GM21367 (cell line): ENCODE measurements around the gene WDR93.

Experiments used
- ATAC-seq: cut with Tn5 transposase; IDR thresholded peaks from one replicate; pipeline ENCODE4 v1.9.1; 2021; ENCODE audit not compliant: unreplicated experiment

Gene WDR93

GRCh38 chr15:89690276-89691218 lies at the start of gene WDR93, which contains the start of gene PEX11A:
Gene WDR93 (plus strand): TSS chr15:89690811. CDS start chr15:89701747, 10,936 bp downstream.
Gene PEX11A (minus strand): TSS chr15:89690754. CDS start chr15:89690632, 122 bp downstream.
- ATAC-seq: peak; percentile 82

GRCh38 chr15:89641053-89641452 lies 49.6 kb upstream of the WDR93 start:
- ATAC-seq: no peak

GRCh38 chr15:89642106-89642505 lies 48.5 kb upstream of the WDR93 start:
- ATAC-seq: no peak

DNA sequence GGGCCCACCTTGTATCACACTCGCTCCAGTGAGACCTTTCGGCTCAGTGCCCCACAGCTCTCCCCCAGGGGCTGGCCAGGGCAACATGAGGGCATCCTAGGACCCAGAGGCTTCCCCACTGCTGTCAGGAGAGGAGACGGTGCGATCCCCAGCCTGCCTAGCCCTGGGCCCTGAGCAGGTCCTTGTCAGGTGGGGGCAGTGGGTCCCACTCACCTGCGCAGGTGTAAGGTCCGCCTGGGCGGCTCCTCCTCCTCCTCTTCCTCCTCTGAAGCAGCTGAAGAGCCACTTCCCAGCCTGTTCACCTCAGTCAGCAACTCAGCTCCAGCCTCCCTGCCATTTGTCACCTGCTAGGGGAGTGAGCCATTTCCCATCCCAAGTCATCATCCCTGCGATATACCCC lies 44.9 kb upstream of the WDR93 start:
- no peak for ATAC-seq

DNA sequence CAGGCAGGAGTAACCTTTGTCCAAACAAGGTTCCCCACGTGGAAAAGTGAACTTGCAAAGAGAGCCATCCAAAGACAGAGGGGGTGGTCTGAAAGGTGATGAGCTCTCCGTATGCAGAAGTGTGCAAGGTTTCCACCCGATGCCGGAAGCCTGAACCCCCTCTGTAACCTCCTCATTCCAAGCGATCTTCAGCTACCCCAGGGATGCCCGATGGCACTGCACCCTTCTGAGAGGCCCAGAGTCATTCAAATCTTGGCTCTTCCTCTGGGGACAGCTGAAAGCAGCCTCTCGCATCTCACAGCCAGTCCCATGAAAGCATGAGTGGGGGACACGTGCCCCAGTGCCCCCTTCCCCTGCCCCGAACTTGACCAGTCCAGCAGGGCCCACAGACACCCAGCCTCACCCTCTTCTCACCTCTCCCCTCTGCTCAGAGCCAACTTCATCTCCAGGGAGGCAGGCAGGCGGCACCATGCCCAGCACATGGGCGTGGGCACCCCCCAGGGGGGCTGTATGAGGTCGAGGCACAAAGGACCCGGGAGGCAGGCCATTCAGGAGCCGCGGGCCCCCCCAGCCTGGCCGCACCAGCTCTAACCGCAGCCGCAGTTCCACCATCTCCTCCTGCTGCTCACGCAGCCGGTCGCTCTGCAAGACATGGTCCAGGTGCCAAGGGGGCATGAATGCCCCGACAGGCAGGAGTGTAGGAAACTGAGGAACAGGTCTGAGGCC lies 44.0 kb upstream of the WDR93 start:
- ATAC-seq: no peak

- no peak for ATAC-seq
Observed at GRCh38 chr15:89647191-89647851, 43.3 kb upstream of the WDR93 start.

DNA sequence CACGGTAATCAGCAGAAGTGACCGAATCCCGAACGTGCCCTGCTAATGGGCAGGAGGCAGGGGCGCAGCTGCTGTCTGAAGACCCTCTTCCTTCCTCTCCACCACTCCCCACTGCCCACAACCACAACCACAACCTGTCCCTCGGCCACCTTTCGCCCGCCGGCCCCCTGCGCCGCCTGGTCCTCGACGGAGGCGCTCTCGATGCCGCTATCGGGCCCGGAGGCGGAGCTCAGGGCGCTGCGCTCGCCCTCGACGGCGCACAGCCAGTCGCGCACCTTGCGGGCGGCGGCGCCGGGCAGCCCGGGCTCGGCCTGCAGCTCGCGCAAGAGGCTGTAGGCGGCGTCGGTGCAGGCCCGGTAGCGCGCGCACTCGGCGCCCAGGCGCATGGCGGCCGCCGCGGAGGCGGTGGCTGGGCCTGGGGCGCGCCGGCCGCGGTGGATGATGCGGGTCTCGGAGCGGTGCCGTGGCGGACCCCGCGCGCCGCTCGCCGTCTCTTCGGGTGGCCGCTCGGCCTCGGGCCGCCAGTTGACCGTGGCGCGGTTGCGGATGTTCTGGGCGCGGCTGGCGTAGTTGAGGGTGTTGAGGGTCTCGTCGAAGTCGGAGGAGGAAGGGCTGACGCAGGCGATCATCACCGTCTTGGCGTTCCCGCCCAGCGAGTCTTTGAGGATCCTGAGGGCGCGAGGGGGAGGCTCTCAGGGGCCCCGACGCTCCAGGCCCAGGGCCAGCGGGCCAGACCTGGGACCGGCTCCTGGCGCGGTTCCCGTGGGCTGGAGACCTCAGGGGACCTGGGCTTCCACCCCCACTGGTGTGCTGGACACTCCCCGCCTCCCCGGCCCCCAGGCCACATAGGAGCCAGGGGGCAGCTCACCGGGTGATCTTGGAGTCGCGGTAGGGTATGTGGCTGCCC lies 42.3 kb upstream of the WDR93 start:
- ATAC-seq: no peak

- ATAC-seq: no peak
Observed at GRCh38 chr15:89649013-89649625, 41.5 kb upstream of the WDR93 start.

GRCh38 chr15:89649716-89650115 lies 40.9 kb upstream of the WDR93 start:
- ATAC-seq: no peak

DNA sequence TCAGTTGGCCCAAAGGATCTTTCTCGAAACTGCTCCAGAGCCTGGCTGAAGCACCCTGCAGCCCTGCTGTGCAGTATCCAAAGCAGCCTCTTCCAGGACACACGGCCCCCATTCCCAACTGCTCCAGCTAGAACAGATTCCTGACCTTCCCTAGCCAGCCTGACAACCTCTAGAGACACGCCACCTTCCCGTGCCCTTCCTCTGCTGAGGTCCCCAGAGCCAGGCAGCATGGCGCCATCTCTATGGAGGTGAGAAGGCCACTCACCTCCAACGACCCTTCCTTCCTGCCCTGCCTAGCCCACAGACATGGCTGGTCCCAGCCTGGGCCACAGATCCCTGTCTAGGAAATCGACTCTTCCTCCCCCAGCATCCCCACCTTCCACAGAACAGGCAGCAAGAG lies 38.5 kb upstream of the WDR93 start:
- no peak for ATAC-seq

DNA sequence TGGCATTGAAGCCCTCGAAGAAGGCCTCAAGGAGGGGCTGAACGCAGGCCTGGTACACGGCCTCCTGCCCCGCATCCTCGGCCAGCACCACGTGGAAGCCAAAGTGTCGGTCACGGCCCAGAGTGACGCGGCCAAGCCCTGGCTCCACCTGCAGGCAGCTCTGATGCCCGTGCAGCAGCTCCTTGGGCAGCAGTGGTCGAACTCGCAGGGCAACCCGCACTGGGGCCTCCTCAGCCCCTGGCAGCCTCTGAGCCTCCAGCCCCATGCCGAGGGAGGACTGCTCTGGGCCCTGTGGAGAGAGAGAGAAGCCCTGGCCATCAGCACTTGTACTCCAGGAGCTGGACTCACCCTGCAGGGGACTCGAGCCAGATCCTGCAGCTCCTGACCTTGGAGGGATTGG lies 37.9 kb upstream of the WDR93 start:
- ATAC-seq: no peak

- ATAC-seq: no peak
Observed at GRCh38 chr15:89653578-89653977, 37.0 kb upstream of the WDR93 start.

- no peak for ATAC-seq
Observed at GRCh38 chr15:89654301-89654761, 36.3 kb upstream of the WDR93 start.

DNA sequence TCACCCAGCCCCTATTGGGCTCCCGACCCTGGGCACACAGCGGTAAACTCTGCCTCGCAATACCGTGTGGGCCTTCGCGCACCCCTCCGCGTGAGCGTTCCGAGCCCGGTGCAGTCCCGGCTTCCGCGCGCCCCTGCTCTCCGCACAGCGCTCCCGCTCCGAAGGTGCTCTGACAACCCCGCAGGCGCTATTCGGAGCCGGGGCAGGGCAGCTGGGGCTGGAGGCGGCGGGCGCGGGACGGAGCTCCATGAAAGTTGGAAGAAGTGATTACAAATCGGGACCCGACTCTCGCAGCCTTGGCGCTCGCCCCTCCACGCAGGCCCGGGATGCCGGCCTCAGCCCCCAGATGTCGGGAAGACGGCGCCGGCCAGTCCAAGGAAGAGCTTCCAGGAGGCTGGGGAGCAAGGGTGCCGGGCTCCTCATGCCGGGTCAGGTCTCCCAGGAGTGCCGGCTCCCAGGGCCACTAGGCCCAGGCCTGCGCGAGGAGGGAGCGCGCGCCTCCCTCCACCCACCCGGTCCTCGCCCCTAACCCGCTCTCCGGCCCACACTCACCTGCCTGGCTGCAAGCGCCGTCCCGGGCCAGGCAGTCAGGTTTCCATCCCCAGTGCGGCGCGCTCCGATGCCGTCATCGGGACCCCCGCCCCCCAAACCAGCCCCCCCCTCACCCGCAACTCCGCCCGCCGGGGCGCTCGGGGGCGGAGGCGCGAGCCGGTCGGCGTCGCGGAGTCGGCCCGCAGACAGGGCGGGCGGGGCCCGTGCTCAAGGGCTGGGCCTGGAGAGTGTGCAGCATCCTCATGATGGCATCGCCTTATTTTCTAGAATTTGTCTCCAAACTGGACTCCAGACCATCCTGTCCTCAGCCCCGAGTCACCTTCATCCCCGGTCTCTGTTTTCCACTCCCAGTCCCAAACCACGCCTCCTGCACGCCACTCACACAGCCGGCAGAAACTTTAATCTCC lies 35.5 kb upstream of the WDR93 start, which contains the start of gene KIF7:
KIF7 (minus strand) TSS at position 621 of the 959 bp plus-strand sequence. CDS start 2,537 bp downstream, outside the sequence.
- ATAC-seq: no peak

DNA sequence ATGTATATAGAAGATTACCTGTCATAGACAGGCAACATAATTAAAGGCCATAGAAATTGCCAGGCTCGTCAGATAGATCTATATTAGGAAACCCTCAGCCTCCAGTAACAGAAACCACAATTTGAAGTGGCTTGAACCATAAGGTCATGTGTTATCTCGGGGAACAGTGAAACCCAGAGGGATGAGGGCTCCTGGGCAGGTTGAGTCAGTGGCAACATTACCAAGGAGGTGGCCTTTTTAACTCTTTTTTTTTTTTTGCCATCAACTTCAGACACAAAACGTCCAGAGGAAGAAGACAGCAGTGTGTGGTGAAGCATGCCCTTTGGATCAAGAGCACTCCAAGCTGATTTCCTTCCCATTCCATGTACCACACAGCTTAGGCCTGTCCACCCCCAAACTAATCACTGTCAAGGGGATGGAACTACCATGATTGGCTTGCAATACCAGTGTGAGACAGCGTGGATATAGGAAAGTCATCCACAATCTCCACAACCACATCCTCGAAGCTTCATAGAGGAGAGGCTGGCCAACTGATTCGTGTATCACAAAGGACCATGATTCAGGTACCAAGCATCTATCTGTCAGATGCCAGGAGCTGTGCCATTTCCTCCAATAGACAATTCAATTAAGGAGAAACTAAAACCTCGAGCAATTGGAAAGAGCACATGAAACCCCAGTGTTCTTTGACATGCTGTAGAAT lies 34.3 kb upstream of the WDR93 start:
- ATAC-seq: no peak

DNA sequence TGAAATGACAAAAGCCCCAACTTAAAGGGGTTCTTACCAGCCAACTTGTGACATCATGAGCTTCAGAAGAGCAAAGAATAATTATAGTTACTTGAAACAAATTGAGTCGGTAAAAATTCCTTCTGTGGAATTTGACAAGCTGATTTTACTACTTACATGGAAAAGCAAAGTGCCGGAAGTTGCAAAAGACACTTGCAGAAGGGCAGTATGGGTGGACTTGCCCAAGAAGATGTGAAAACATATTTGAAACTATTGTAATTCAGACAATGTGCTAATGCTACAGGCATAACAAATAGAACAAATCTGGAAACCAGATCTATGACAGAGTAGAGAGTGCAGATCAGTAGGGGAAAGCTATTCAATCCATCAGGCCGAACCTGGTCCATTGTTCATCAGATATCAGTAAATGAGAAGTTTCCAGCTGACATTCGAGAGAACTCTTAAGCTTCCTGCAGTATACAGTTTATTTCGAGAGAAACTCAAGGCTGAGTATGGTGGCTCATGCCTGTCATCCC lies 32.9 kb upstream of the WDR93 start:
- no peak for ATAC-seq

- no peak for ATAC-seq
Observed at GRCh38 chr15:89659295-89659694, 31.3 kb upstream of the WDR93 start.

- no peak for ATAC-seq
Observed at GRCh38 chr15:89660556-89660955, 30.1 kb upstream of the WDR93 start.
